HepG2 (cell line): ENCODE data around the gene SLC25A33.

ENCODE experiments used
- HNF1A ChIP-seq, 2 experiments: sonication (generic) in 1 of 2; formaldehyde crosslinking in 1 of 2; IDR thresholded peaks; 2 replicates each; pipeline versions ENCODE4 v1.4.0 to v1.6.1; 2016 to 2020; ENCODE audit warnings: borderline replicate concordance in 1 of 2, low read depth in 1 of 2, mild to moderate bottlenecking in 1 of 2, missing genetic modification reagents in 1 of 2
- NFE2L1 ChIP-seq: sonication (generic); formaldehyde crosslinking; IDR thresholded peaks from 2 replicates; pipeline ENCODE4 v1.4.0; 2020; ENCODE audit warnings: missing genetic modification reagents, mild to moderate bottlenecking, borderline replicate concordance
- PRDM15 ChIP-seq: sonication (generic); formaldehyde crosslinking; IDR thresholded peaks from 2 replicates; pipeline ENCODE4 v1.4.0; 2020; ENCODE audit warnings: missing genetic modification reagents

- no peak for TF ChIP-seq HNF1A (IDR thresholded peaks at IDR 0.05; ENCODE audit: low read depth)
- TF ChIP-seq HNF1A (CRISPR knock-in tag; IDR thresholded peaks at IDR 0.05; ENCODE audit: borderline replicate concordance): no peak
- no peak for TF ChIP-seq PRDM15 (CRISPR knock-in tag)
- no peak for TF ChIP-seq NFE2L1 (CRISPR knock-in tag)
Measured at GRCh38 chr1:9538669-9539164, 548 bp upstream of the SLC25A33 start.
